ENCODE data around the gene ERP27. TPM values are rescaled to one million over a fixed set of nuclear protein-coding genes. Genes with fewer than 3 reads are reported as not detected.

ERP27 gene
- total RNA-seq, 4 donors from 2014 or later, result 0.54 to 3.4 (median 0.96) TPM; not detected in 1

DNA sequence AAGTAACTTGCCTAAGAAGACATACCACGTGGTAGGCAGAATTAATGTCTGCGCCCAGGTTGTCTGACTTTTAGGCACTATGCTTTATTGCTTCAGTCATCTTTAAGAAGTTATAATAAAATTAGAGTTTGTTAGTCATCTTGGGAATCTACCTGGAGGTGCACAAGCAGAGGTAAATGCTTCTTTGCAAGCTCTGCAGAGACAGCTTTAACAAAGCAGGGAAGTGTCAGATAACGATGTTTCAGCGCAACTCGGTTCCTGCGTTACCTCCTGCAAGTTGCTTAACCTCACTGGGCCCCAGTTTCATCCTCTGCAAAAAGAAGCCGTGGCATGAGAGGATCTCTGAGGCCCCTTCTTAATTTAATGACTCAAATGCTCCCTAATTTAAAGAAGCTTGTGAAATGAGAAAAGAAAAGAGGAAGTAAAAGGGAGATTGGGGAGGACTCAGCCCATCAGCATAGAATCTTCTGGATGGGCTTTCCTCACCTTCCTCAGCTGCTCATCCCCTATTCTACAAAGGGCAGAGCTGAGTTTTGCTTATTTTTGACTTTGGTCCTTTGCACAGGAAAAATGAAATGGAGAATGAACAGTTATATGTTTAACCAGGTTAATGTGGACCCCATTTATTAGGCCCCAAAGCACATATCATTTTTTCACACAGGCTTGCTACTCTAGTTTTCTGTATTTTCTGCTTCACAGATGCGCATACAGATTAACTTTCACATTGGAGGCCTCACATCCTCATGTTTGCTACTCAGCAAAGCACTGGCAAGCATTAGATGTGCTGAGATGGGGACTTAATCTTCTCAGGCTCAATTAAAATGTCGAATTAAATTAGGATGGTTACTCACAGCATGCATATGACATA is 17.9 kb upstream of the ERP27 start:
- WGBS, 2 donors (ENCODE audit: low coverage in 1 of 2), result 66 to 75% methylated on average over 8 to 9 of the region's 9 CpGs
- no peak for TF ChIP-seq POLR2A (IDR thresholded peaks at IDR 0.05)
- Histone ChIP-seq H3K9me3 (no peaks in the 10 kb centered on the region), H3K27ac (peak overlapping the region; percentile 64 to 77 (median 70)), H3K4me1 (peaks cover 8 to 51% (median 11%) of the 10 kb centered on the region in 3 donors), H3K4me3 (no peak overlapping the region), H3K27me3 (no peaks in the 10 kb centered on the region), H3K36me3 (no peaks in the 10 kb centered on the region)
- ATAC-seq, result no peak

DNA sequence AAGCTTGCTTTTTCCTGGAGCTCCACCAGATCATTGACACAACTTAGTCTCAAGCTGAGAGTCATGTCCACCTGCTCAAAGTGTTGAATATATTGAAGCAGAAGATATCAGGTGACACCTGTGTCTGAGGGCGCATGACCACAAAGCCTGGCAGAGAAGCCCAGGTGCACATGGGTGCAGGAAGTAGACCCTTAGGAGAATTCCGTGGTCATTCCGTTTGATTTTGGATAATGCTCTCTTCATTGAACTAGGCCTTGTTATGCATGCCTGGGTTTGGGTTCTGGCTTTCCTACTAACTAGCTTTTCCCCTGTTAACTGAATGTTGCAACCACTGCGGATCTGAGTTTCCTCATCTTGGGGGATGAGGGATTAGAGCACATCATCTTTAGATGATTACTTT is 15.9 kb upstream of the ERP27 start:
- ATAC-seq, result no peak
- H3K27me3 ChIP-seq, result no peaks in the 10 kb centered on the region
- no peaks in the 10 kb centered on the region for H3K9me3 ChIP-seq
- H3K27ac ChIP-seq, result peak overlapping the region in 2 of 4 donors; percentile 82 to 84
- H3K4me3 ChIP-seq, result no peak overlapping the region
- no peaks in the 10 kb centered on the region for H3K36me3 ChIP-seq
- TF ChIP-seq POLR2A (IDR thresholded peaks at IDR 0.05) (no peak), EP300 (IDR thresholded peaks at IDR 0.05) (no peak), POLR2AphosphoS5 (IDR thresholded peaks at IDR 0.05) (no peak)
- TF ChIP-seq, protein P1, sequence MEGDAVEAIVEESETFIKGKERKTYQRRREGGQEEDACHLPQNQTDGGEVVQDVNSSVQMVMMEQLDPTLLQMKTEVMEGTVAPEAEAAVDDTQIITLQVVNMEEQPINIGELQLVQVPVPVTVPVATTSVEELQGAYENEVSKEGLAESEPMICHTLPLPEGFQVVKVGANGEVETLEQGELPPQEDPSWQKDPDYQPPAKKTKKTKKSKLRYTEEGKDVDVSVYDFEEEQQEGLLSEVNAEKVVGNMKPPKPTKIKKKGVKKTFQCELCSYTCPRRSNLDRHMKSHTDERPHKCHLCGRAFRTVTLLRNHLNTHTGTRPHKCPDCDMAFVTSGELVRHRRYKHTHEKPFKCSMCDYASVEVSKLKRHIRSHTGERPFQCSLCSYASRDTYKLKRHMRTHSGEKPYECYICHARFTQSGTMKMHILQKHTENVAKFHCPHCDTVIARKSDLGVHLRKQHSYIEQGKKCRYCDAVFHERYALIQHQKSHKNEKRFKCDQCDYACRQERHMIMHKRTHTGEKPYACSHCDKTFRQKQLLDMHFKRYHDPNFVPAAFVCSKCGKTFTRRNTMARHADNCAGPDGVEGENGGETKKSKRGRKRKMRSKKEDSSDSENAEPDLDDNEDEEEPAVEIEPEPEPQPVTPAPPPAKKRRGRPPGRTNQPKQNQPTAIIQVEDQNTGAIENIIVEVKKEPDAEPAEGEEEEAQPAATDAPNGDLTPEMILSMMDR (IDR thresholded peaks at IDR 0.05), result no peak
- peaks cover 10 to 65% (median 11%) of the 10 kb centered on the region in 3 donors for H3K4me1 ChIP-seq
- WGBS, 2 donors (ENCODE audit: low coverage in 1 of 2), result 81 to 83% methylated on average over 1 to 3 of the region's 4 CpGs

GRCh38 chr12:14953752-14954151 is 15.4 kb upstream of the ERP27 start:
- 88% methylated on average over 1 of the region's 1 CpG; no CpG with 5 or more reads in 1 of the 2 donors for WGBS, 2 donors (ENCODE audit: low coverage in 1 of 2)
- Histone ChIP-seq H3K36me3 (no peaks in the 10 kb centered on the region), H3K27me3 (no peaks in the 10 kb centered on the region), H3K9me3 (no peaks in the 10 kb centered on the region), H3K4me1 (peaks cover 13 to 70% (median 15%) of the 10 kb centered on the region in 3 donors), H3K27ac (peak overlapping the region in 3 of 4 donors; percentile 60 to 84 (median 82)), H3K4me3 (no peak overlapping the region)
- no peak for ATAC-seq
- TF ChIP-seq POLR2A (IDR thresholded peaks at IDR 0.05) (no peak), POLR2AphosphoS5 (IDR thresholded peaks at IDR 0.05) (no peak), EP300 (IDR thresholded peaks at IDR 0.05) (no peak)
- TF ChIP-seq, protein P1 (IDR thresholded peaks at IDR 0.05), result no peak

- ATAC-seq, result peak; percentile 85
- Histone ChIP-seq H3K9me3 (no peaks in the 10 kb centered on the region), H3K4me1 (peaks cover 20 to 74% (median 20%) of the 10 kb centered on the region in 3 donors), H3K27me3 (no peaks in the 10 kb centered on the region), H3K36me3 (no peaks in the 10 kb centered on the region), H3K27ac (peak overlapping the region; percentile 79 to 89 (median 83)), H3K4me3 (no peak overlapping the region)
- 15 to 31% methylated on average over 7 of the region's 7 CpGs for WGBS, 2 donors (ENCODE audit: low coverage in 1 of 2)
- TF ChIP-seq, protein P1 (IDR thresholded peaks at IDR 0.05), result no peak
- peak; percentile 46 for TF ChIP-seq POLR2AphosphoS5 (IDR thresholded peaks at IDR 0.05)
Observed at GRCh38 chr12:14952299-14952921, 14.1 kb upstream of the ERP27 start.

DNA sequence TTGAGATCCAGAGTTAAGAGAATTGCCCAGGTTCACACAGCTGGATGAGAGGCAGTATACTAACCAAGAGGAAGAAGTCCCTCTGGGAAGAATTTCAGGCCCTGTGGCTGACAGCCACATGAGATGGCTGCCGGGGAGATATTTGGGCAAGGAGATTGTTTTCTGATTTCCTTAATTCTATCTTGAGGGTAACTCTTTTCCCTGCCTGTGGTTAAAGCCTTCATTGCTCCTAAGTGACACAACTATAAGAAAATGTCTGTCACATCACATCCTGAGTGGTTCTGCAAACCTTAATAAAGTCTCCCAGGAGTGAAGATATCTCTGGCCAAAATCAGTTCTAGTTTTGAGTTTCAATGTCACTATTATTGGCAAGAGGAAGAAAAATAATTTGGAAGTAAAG is 13.5 kb upstream of the ERP27 start:
- no peaks in the 10 kb centered on the region for H3K27me3 ChIP-seq
- no peak for ATAC-seq
- peak overlapping the region; percentile 82 to 89 (median 84) for H3K27ac ChIP-seq
- peaks cover 17 to 72% (median 20%) of the 10 kb centered on the region in 3 donors for H3K4me1 ChIP-seq
- no peaks in the 10 kb centered on the region for H3K36me3 ChIP-seq
- WGBS, 2 donors (ENCODE audit: low coverage in 1 of 2), result 55% methylated on average over 1 of the region's 1 CpG; no CpG with 5 or more reads in 1 of the 2 donors
- TF ChIP-seq POLR2A (IDR thresholded peaks at IDR 0.05) (no peak), EP300 (IDR thresholded peaks at IDR 0.05) (no peak), POLR2AphosphoS5 (IDR thresholded peaks at IDR 0.05) (no peak)
- TF ChIP-seq, protein P1 (IDR thresholded peaks at IDR 0.05), result no peak
- no peaks in the 10 kb centered on the region for H3K9me3 ChIP-seq
- no peak overlapping the region for H3K4me3 ChIP-seq
